Fibroblast of skin of left biceps (primary cell): ENCODE results near the gene TBX20.
"Not testable (repeated sequence)": the region's sequence is repeated elsewhere in the genome, so short reads cannot be mapped to it uniquely, and the experiment has no call there.

Experiments
- DNase-seq, 2 experiments: peaks; one replicate each; pipeline ENCODE4 v3.0.0-alpha.2; 2013; ENCODE audit warnings: low read depth in 2 of 2

TBX20 gene

DNA sequence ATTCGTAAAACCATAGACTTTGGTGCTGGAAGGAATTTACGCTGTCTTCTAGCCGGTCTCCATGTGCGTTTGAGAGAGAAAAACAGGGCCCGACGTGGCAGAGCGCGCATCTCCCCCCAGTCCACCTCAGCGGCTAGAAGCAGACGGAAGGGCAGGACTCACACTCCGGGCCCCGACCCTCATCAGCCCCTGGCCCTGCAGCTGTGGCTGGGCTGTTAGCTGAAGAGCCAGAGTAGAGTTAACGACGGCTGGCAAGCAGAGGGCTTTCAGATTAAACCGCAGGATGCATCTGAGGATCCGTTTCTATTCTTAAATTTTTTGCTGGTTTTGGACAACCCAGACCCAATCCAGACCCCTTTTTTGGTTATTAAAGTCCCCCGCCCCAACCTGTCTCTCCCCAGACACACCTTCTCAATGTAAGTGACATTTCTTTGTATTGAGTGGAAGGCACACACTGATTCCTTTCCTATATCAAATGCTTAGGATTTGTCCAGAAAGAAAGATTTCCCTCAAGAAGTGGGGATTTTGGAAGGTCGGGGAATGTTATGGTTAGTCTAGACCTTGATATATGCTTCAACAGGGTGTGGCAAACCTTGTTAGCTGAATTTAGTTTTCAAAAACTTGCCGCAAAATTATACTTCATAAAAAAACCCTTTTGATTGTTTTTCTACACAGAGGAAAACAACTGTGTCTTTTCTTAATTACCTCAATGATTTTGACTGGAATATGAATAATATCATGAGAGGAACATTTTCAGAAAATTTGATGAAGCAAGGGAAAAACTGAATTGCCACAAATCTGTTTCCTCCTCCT lies 1.7 kb upstream of the TBX20 start:
- no peak for DNase-seq

DNA sequence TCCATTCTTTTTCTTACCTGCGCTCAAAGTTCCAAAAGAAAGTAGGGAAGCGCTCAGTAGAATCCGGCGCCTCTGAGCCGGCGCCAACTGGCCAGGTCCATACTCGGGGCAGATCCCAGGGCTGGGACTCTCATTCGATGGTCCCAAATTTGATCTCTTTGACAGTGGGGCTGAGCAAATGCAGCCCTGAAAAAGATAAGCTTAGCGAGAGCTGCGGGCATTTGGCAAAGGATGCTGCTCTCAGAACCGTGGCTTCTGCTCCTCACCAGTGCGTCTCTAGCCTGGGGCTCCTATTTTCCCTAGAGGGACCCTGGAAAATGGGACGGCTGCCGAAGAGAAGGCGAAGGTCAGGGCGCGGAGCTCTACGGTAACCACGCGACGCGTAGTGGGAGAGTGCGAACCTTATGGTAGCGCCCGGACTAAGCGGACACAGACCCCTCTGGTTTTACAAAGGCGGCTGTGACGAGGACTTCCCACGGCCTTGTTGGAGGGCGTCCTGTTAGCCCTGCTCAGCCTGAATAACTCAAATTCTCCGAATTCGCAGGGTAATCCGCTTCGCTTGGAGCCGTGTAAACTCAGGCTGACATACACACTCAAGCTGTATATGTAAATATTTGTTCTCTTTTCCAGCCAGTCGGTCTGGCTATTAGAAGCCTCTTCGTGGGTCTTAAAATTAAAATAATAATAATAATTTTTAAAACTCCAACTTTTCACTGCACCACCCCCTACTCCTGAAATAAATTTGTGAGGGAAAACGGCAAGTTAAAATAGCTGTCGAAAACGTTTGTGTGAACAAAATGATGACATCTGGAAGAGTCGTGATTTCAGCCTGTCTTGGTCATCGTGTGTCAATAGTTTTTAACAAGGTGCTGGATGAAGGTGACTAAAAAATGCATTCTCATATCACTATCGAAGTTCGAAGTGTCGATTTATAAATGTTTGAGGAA lies 869 bp upstream of the TBX20 start:
- DNase-seq = no peak

DNA sequence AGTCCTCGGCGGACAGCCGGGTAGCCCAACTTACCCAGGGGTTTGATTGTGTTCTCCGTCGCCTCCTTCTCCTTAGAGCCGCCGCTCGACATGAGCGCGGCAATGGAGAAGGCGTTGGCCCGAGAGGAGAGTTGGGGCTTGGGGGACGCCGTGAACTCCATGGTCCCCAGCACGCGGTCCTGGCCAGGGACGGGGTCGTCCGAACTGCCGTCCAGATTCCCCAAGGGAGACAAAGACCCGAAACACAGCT lies 515 bp downstream of the TBX20 start:
- DNase-seq = no peak

DNA sequence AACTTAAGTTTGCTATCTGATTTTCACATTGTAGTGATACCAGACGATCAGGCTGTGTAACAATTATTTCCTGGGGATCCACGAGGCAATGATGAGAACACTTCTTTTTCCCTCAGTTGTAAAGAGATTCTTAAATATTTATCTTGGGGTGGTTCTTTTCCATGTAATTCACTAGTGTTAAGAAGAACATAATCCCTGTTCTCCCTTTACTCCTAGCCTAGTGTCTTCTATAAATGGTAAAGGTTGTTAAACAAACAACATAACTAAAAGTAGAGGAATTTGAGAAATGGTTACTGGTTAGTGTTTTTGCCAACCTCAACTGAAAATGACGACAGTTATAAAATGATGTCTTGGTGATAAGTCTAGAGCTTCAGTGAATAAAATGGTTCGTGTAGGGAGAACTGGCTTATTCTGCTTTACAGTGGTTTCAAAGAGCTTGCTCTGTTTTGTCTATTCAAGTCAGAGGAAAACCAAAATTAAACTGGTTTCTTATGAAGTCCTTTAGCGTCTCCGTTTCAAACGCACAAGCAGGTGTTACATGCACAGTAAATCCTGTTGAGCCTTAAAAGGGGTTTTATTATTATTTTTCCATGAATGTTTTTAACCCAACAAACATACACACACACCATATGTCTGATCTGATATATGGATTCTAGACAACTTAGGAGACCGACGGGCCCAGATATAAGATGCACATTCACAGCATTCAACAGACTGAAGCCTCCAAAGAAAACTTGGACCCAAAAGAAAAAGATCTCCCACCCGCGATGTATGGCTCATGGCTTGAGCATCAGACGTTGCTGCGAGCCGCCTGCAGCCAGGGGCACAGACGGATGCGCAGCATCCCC lies 1.1 kb downstream of the TBX20 start:
- no peak for DNase-seq

DNA sequence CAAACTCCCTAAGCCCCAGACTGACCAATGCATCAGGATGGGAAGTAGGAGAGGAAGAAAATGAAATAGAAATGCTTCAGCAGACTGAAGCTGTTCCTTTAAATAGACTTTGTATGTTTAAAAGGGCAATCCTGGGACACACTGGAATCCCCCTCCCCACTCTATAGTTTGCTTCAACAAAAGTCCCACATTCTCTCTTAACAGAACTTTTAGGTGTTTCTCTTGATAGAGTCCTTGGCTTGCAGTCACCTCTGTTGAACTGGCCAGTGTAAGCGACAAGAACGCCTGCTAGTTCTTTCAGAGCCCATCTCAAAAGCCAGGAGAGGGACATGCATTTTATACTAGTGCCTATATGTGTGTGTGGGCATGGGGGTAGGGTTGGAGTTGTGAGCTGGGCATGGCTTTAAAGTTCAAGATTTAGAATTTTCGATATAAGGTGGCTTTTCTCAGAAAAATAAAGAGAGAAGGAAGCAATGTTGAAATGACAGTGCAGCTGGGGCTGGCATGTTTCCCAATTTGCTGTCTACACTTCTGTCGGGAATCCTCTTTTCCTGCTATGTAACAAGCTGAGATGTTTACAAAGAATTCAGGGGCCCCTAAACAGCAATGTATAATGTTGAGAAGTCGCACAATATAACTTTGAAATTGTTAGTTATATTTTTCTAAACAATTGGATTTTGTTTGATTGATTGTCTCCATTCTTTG lies 2.1 kb downstream of the TBX20 start:
- no peak for DNase-seq

DNA sequence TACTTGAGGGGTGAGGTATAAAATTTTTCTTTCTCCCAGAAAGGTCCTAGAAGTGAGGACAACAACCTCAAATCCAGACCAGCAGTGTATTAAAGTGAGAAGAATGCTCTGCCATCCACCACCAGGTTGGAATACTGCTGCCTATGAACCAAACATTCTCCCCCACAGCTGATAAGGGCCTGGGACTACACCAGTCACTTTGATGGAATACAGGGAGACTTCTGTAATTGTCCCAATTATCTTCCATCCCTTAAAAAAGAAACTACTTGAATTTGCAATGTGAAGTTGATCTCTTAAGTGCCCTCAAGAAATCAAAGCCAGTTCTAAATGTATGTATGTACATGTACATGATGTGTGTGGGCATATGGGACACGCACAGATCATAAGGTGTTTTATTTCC lies 3.0 kb downstream of the TBX20 start:
- no peak for DNase-seq

DNA sequence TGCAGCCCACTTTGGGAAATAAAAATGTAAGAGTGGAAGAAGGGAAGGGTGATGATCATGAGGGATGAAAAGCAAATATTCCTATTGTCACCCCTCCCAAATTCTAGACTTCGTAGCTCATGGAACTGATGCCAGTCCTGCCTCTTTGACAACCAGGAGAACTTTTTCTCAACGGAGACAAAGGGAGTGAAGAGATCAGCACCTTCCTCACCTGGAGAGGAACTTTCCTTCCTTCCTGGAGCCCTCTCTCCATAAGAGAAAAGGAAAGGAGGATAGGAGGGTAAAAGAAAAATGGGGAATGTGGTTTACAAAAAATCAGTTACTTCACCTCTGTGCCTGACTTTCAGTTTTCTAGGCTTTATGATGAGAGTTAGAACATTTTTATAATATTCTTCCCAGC lies 3.4 kb downstream of the TBX20 start:
- DNase-seq = no peak

DNA sequence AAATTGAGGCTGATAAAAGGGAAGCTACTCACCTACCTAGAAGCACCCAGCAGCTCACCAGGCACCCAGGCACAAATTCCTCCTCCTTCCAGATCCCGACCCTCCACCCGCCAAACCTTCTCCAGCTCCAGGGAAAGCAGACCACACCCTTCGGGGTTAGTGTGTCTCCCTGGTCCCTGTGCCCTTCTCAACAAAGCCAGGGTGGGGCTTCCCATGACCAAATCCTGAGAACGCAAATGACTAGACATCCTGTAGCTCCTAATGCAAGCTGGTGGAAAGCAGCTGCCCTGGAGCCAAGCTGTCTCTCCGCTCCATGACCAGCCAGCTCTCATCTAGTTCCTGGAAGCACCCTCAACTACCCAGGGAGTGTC lies 4.4 kb downstream of the TBX20 start:
- DNase-seq = no peak

DNA sequence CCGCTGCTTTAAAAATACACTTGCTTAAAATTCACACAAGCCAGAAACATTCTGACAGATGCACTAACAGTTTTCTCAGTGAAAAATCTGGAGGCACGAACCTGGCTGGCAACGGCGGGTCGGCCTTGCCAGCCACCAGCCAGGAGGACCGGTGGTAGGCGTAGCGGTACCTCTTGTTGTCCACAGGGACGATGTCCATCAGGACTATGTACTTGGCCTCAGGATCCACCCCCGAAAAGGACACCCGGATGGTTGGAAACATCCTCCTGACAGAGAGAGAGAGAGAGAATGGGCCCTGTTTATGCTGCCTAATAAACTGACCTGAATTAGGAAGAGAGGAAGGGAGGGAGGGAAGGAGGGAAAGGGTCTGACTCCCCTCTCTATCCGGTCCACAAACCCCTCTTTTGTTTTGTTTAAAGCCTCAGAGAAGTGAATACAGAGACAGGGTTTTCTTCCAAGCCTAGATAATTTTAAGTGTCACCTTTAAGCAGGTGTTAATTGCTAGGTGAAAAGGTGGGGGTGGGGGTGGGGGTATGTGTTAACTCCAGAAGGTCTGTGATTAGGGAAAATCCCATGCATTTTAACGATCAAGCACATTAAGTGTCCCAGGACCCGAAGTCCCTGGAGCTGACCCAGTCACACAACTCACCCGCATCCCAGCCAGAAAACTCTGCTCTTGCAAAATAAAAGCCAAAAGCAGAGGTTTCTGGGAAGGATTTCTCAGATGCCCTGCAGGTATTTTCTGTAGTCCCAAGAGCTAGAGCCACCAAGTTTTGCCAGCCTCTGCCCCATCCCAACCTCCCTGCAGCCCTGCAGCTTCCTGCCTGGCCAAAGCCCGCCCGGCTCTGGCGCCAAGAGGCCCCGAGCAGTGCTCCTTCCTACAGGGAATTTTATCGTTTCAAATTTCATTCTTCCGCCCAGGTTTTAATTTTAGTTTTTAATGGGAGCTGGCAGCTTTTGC lies 5.0 kb downstream of the TBX20 start:
- DNase-seq = no peak

DNA sequence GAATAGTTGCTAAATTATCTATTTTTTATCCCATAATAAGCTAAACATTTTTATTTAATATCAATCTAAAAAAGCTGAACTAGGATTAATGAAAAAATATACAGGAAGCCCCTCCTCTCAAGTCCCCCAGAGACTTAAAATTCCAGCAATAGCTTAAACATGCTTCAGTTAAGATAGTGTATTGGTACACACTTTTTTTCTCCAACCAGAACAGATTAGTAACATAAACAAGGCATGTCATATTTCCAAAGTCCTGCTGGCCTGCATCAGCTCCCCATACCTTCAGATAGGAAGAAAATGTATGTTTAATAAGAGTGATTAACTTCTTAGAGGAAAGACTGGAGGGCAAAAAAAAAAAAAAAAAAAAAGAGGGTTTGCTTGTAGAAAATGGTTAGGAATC lies 7.1 kb downstream of the TBX20 start:
- DNase-seq = no peak

DNA sequence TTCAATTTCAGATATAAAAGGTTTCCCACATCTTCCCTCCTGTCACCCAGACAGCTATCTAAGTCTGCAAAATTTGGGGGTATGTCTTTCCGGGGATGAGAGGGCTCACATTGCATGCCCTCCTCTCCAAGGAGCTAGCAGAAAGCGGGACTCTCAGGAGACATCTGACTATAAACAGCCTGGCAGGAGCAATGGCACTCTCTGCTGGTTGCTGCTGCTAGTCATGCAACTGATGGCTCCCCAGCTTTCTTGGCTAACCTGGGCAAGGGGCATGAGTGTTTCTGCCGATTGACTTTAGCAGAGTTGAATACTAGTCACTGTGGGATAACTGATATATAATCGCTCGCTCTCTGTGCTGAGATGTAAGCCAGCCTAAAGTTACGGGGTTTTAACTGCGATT lies 12.0 kb downstream of the TBX20 start:
- DNase-seq = no peak

DNA sequence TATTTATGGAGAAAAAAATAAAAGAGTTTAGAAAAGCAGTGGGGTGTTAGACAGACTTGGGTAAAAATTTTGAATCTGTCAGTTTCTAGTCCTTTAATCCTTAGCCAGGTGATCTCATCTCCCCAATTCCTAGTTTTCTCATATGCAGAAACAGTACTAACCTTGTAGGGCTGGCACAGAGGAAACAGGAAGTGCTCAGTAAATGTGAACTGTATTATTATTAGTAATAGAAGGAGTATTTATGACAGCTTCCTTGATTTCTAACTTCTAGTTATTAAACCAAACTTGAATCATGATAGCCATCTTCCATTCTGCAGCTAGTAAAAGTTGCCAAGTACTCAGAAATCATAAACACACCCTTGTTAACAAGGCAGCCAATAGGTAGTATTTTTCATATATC lies 12.5 kb downstream of the TBX20 start:
- DNase-seq = no peak

DNA sequence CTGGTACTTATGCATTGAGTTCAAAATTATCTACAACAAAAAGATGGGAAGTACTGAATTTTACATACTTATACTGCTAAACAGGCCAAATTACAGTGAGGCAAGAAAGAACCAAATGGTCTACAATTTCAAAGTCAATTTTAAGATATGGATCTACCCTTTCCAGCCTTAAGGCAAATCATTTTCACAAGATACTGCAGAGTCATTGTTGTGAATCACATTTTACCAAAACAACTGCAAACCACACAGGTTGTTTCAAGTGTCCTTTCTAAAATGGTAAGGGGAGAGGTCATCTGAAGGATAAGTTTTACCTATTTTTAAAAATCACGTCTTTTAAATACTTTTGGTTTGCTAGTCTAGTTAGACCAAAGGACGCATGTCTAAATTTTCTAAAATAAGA lies 12.9 kb downstream of the TBX20 start:
- DNase-seq = not testable (repeated sequence)

DNA sequence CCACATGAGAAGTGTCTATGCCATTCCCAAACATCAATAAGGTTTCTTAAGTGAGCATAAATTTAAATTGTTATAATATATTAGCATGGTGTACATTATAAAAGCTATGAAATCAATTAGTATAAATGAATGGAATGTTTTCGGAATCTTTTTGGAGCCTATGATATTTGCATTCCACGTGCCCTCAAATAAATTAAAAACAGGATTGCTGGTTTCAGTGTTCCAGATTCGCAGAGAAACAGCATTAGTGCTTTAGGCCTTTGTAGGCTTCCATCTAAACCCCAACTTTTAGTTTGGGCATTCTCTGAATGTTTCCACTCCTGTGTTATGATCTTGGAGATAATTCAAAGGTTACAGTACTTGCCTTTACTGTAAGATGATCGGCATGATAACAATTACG lies 15.4 kb downstream of the TBX20 start:
- DNase-seq = peak in 1 of 2 experiments; percentile 30

DNA sequence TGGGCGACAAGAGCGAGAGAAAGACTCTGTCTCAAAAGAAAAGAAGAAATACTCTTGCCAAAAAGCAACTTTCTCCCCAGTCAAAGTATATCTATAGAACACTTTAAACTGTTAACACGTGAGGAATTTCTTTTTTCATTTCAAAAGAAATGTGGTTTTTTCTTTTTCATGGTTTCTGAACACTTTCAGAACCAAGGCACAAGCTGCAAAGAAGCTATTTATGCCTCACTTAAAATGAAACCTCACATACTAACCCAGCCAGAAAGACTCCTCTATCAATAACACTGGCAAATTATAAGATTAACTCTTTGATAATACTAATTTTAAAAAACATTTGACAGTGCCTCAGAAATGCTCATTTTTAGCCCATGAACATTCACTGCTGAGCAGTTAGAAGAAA lies 20.9 kb downstream of the TBX20 start:
- no peak for DNase-seq

DNA sequence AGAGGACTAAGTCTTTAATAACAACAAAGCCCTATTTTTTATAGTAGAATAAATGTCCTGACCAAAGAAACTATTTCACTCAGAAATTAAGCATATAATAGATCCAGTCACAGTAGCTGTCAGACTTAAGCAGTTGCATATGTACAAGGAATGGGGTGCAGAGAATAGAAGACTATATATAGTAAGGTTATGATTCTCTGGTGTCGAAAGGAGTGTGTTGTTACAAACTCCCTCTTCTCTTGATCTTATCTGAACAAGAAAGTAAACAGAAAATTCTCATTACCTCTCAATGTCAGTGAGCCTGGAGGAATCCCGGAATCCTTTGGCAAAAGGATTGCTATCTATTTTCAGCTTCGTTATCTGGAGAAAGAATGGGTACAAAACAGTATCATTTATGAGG lies 22.7 kb downstream of the TBX20 start:
- DNase-seq = not testable (repeated sequence)

DNA sequence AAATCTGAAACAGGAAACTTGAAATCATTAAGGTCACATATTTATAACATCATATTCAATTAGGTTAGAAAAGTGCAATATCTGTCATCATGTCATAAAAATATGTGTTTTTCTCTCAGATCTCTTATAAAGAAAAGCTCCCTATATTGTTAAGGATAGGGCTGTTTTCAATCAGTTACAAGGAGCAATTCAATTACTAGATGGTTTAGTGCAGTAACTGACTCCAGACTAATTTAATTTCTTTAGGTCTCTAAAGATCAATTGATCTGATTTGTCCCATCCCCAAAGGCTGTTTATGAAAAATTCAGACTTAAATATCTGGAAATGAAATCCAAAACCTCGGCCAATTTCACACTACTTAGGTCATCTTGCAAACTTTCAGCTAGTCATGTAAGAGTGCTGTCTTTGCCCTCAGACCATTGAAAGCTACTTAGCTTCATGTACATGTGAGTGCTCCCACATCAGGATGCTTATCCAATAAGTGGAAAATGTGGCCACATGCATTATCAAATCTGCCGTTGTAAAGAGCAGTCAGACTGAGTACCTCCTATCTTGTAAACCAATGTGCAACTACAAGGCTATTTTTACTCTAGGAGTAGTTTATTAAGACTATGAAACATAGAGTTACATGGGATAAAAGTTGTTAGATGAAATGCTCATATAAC lies 24.7 kb downstream of the TBX20 start:
- DNase-seq = not testable (repeated sequence)

DNA sequence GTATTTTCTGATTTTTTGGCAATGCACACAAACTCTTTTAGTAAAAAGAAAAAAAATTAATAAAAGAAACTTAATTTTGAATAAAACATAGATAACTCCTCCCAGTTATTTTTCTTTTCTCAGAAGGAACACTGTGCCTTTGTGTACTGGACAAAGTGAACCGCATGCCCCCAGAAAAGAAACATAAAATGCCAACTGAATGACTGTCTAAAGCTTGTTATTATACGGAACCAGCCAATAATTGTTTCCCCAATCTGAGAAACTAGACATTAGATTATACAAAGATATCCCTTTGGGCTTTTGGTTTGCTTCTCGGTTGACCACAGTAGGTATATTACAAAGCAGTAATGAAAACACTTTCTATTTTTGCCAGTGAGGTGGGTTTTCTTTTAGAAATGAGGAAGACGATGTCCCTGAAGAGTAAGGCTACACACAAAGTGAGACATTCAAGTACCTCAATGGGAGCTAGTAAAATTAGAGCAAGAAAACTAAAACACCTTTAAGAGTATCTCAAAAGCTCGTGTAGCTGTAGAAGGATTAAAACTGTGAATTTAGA lies 25.3 kb downstream of the TBX20 start:
- DNase-seq = not testable (repeated sequence)

DNA sequence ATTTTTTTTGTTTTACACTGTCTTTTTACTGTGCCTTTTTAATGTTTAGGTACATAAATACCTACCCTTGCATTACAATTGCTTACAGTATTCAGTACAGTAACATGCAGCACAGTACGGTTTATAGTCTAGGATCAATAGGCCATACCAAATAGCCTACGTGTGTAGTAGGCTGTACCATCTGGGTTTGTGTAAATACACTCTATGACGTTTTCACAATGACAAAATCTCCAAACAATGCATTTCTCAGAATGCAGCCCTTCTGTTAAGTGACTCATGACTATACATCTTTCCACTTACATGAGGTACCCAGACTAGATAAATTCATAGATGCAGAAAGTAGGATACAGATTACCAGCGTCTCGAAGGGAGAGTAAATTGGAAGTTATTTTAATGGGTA lies 26.5 kb downstream of the TBX20 start:
- peak; percentile 4 to 9 for DNase-seq

DNA sequence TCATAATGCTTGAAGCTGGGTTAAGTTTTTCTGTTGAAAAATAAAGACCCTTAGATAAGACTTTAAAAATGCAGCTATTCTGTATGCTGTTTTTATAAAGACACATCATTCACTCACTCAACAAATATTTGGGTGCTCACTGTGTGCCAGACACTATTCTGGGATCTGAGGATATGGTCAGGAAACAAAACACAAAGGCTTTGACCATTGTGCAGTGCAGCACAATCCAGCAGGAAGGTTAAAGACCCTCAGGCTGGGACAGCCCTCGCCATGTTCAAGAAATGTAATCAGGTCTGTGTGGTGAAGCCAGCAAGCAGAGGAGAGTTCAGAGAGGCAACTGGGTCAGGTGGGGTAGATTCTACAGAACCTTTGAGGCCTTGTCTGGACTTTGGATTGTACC lies 31.5 kb downstream of the TBX20 start:
- DNase-seq = not testable (repeated sequence)
